GM20000 (cell line): ENCODE results near the gene NCKAP5.

Experiments
- DNase-seq: peaks from one replicate; pipeline ENCODE4 v3.0.0; 2012; ENCODE audit warnings: low spot score
- TF ChIP-seq, protein P1 (sequence below): IDR thresholded peaks from 2 replicates; pipeline ENCODE4 v1.5.1; 2012; ENCODE audit warnings: mild to moderate bottlenecking, control low read depth; ENCODE audit errors: extremely low read depth, missing control alignments

NCKAP5 gene

GRCh38 chr2:133452146-133452545, 116.1 kb downstream of the NCKAP5 start:
- TF ChIP-seq, protein P1, sequence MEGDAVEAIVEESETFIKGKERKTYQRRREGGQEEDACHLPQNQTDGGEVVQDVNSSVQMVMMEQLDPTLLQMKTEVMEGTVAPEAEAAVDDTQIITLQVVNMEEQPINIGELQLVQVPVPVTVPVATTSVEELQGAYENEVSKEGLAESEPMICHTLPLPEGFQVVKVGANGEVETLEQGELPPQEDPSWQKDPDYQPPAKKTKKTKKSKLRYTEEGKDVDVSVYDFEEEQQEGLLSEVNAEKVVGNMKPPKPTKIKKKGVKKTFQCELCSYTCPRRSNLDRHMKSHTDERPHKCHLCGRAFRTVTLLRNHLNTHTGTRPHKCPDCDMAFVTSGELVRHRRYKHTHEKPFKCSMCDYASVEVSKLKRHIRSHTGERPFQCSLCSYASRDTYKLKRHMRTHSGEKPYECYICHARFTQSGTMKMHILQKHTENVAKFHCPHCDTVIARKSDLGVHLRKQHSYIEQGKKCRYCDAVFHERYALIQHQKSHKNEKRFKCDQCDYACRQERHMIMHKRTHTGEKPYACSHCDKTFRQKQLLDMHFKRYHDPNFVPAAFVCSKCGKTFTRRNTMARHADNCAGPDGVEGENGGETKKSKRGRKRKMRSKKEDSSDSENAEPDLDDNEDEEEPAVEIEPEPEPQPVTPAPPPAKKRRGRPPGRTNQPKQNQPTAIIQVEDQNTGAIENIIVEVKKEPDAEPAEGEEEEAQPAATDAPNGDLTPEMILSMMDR: no peak
- DNase-seq: no peak

DNA sequence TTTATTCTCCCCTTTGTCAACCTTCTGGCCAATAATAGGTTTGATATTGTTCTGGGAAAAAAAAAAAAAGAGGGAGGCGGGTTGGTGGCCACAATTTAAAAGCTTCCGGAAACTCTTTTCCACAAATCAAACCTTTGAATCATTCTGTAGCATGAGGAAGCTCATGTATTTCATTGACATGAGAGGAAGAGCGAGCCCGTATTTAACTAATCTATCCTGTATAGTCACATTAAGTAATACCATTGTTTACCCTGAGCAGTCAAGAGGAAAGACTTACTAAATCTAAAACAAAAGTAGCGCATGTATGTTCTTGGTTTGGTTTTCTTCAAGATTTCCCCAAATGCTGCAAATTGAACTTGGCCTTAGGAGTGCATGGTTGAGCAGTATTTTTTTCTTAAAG, 120.1 kb downstream of the NCKAP5 start:
- TF ChIP-seq, protein P1: no peak
- no peak for DNase-seq

GRCh38 chr2:133447303-133447702, 121.0 kb downstream of the NCKAP5 start:
- TF ChIP-seq, protein P1: no peak
- DNase-seq: no peak

GRCh38 chr2:133444465-133444864, 123.8 kb downstream of the NCKAP5 start:
- TF ChIP-seq, protein P1: no peak
- no peak for DNase-seq

GRCh38 chr2:133442393-133442792, 125.9 kb downstream of the NCKAP5 start:
- TF ChIP-seq, protein P1: no peak
- no peak for DNase-seq

GRCh38 chr2:133439565-133439920, 128.7 kb downstream of the NCKAP5 start:
- DNase-seq: no peak
- TF ChIP-seq, protein P1: no peak

- TF ChIP-seq, protein P1: no peak
- no peak for DNase-seq
Observed at GRCh38 chr2:133438848-133439564, 129.3 kb downstream of the NCKAP5 start.
